ENCODE data around the gene CTNND2. TPM values are rescaled to one million over a fixed set of nuclear protein-coding genes. Genes with fewer than 3 reads are reported as not detected.

Gene CTNND2
- total RNA-seq, 1 donor from 2014 or later: 18.4 TPM

DNA sequence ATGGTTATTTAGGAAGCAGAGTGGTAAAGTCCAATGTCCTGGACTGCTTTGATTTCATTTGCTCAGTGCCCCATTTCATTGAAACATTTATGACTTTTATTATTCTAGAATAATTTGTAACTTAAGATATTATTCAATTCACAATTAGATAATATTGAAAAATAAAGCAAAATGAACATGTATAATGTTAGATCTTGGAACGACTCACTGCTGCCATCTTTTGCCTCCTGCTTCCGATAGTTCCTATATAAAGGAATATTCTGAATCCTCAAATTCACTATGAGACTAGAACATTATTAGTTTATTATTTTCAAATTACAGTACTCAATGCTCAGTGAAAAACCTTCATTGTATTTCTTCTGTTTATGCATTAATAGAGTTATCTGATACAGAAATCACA lies 2.3 kb upstream of the CTNND2 start:
- intact Hi-C loops (cut with micrococcal nuclease): no loop called here
- H3K9me3 ChIP-seq (replicated peaks): no peaks in the 10 kb centered on the region

GRCh38 chr5:11905206-11905605 lies 960 bp upstream of the CTNND2 start:
- H3K27me3 ChIP-seq (ENCODE audit: low read depth): peaks cover 89% of the 10 kb centered on the region
- intact Hi-C loops (cut with micrococcal nuclease): no loop called here
- no peak for TF ChIP-seq CTCF (IDR thresholded peaks at IDR 0.05; ENCODE audit: borderline replicate concordance)

More for the DNA sequence above, 2.3 kb upstream of the CTNND2 start:
- DNase-seq: no peak
- no peaks in the 10 kb centered on the region for H3K36me3 ChIP-seq
- TF ChIP-seq CTCF (IDR thresholded peaks at IDR 0.05; ENCODE audit: borderline replicate concordance): no peak
- no peak overlapping the region for H3K4me3 ChIP-seq
- no peak overlapping the region for H3K27ac ChIP-seq (replicated peaks)
- peaks cover 79% of the 10 kb centered on the region for H3K27me3 ChIP-seq (ENCODE audit: low read depth)
- H3K4me1 ChIP-seq: peaks cover 8% of the 10 kb centered on the region

GRCh38 chr5:11903614-11904264 lies 507 bp downstream of the CTNND2 start:
- DNase-seq: no peak
- Histone ChIP-seq H3K27ac (replicated peaks) (no peak overlapping the region), H3K4me1 (peaks cover 8% of the 10 kb centered on the region), H3K4me3 (peak overlapping the region; percentile 59), H3K36me3 (no peaks in the 10 kb centered on the region), H3K27me3 (ENCODE audit: low read depth) (peaks cover 87% of the 10 kb centered on the region), H3K9me3 (replicated peaks) (no peaks in the 10 kb centered on the region)
- intact Hi-C loops (cut with micrococcal nuclease): no loop called here
- TF ChIP-seq CTCF (IDR thresholded peaks at IDR 0.05; ENCODE audit: borderline replicate concordance): no peak

More at GRCh38 chr5:11905206-11905605, 960 bp upstream of the CTNND2 start:
- Histone ChIP-seq H3K36me3 (no peaks in the 10 kb centered on the region), H3K4me1 (peaks cover 8% of the 10 kb centered on the region), H3K4me3 (no peak overlapping the region), H3K9me3 (replicated peaks) (no peaks in the 10 kb centered on the region), H3K27ac (replicated peaks) (no peak overlapping the region)
- DNase-seq: no peak

DNA sequence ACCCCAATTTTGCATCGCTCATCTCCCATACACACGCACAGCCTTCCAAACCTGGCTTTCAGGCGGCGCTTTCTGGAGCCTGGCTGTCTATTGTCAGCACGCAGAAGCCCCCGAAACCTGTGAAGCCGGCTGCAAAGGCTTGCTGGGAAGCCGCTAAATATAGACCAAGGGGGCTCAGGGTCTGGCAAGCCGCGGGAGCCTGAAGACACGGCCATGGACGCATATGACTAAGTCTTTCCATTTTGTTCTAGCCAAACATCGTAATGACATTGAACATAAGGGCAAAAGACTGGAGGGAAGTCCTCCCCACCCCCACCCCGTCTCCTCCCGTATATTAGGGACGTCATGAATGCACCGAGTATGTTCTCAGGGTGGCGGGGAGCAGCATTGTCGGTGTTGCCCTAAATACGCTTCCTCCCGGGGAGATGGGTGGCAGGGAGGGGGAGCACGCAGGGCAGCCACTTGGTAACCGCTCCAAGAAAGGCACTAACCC lies 1.1 kb downstream of the CTNND2 start:
- TF ChIP-seq CTCF (IDR thresholded peaks at IDR 0.05; ENCODE audit: borderline replicate concordance): no peak
- Histone ChIP-seq H3K36me3 (no peaks in the 10 kb centered on the region), H3K4me3 (peak overlapping the region; percentile 59), H3K27me3 (ENCODE audit: low read depth) (peaks cover 81% of the 10 kb centered on the region), H3K27ac (replicated peaks) (no peak overlapping the region), H3K9me3 (replicated peaks) (no peaks in the 10 kb centered on the region), H3K4me1 (peaks cover 8% of the 10 kb centered on the region)
- intact Hi-C loops (cut with micrococcal nuclease): no loop called here
- DNase-seq: no peak

DNA sequence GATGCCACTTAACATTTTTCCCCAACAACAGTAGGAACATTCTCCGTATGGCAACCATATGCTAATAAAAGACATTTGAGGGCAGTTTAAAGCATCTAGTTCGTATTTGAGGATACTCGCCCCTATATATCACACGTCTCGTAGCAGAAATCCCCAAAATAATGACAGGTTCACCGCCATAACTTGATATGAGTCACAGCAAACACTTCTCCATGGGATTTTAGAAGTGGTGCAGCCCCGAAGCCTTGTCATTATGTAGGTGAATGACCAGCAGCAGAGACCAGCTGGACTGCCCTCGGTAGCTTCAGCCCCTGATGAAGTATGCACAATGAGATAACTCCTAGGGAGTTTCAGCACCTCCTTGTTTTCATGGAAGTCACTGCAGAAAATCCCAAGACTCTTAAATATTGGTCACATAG lies 2.0 kb downstream of the CTNND2 start:
- no peak for TF ChIP-seq CTCF (IDR thresholded peaks at IDR 0.05; ENCODE audit: borderline replicate concordance)
- Histone ChIP-seq H3K27me3 (ENCODE audit: low read depth) (peaks cover 71% of the 10 kb centered on the region), H3K4me1 (peaks cover 8% of the 10 kb centered on the region), H3K36me3 (no peaks in the 10 kb centered on the region), H3K9me3 (replicated peaks) (peaks cover 8% of the 10 kb centered on the region), H3K27ac (replicated peaks) (no peak overlapping the region), H3K4me3 (no peak overlapping the region)
- DNase-seq: no peak
- intact Hi-C loops (cut with micrococcal nuclease): no loop called here
